ENCODE measurements around the gene SLC39A13.

SLC39A13 gene

GRCh38 chr11:47377571-47378009 is 30.8 kb upstream of the SLC39A13 start:
- Mint-ChIP-seq H3K27me3 (no peaks in the 10 kb centered on the region), H3K4me3 (no peak overlapping the region), H3K9me3 (no peaks in the 10 kb centered on the region), H3K27ac (no peak overlapping the region), H3K4me1 (peaks cover 13% of the 10 kb centered on the region)
- no peak for ATAC-seq
- no peak for DNase-seq

DNA sequence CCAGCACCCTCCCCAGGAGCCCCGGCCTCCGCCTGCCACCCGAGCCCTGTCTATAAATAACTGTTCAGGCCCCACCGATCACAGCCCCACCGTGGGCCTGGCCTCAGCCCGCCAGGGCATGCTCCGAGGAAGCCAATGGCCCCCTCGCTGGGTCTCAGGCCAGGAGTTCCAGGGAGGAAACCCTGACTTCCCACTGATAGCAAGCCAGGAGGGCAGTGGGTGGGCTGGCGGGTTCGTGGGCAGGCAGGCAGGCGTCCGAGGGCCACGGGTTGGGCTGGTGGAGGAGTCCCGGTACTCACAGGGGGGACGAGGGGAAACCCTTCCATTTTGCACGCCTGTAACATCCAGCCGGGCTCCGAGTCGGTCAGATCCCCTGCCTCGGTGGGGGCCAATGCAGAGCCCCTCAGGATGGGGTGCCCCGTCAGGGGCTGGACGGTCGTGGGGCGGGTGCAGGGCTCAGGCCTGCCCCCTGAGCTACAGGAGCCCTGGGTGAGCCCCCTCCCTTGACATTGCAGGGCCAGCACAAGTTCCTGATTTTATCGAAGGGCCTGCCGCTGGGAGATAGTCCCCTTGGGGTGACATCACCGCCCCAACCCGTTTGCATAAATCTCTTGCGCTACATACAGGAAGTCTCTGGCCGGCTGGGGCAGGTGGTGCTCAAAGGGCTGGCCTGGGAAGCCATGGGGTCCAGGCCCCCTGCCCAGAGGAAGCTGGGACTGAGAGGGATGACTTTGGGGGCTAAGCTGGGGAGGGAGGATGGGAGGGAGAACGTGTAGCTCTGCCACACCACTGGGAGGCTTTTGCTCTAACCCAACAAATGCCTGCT is 30.2 kb upstream of the SLC39A13 start, which contains the start of gene SPI1:
Gene SPI1 (minus strand): TSS at position 538 of the 826 bp plus-strand sequence. CDS start 194 bp downstream, at position 344.
- H3K4me3 Mint-ChIP-seq, result no peak within 1 kb of the TSS
- H3K27ac Mint-ChIP-seq, result no peak within 1 kb of the TSS
- DNase-seq (no peak), ATAC-seq (peak; percentile 24)
- no peaks in the 10 kb centered on the region for H3K9me3 Mint-ChIP-seq
- peaks cover 13% of the 10 kb centered on the region for H3K4me1 Mint-ChIP-seq
- H3K27me3 Mint-ChIP-seq, result no peaks in the 10 kb centered on the region

- no peaks in the 10 kb centered on the region for H3K9me3 Mint-ChIP-seq
- no peaks in the 10 kb centered on the region for H3K27me3 Mint-ChIP-seq
- peaks cover 11% of the 10 kb centered on the region for H3K4me1 Mint-ChIP-seq
- no peak overlapping the region for H3K27ac Mint-ChIP-seq
- H3K4me3 Mint-ChIP-seq, result no peak overlapping the region
- ATAC-seq (no peak), DNase-seq (no peak)
Observed at GRCh38 chr11:47378836-47379170, 29.6 kb upstream of the SLC39A13 start.

DNA sequence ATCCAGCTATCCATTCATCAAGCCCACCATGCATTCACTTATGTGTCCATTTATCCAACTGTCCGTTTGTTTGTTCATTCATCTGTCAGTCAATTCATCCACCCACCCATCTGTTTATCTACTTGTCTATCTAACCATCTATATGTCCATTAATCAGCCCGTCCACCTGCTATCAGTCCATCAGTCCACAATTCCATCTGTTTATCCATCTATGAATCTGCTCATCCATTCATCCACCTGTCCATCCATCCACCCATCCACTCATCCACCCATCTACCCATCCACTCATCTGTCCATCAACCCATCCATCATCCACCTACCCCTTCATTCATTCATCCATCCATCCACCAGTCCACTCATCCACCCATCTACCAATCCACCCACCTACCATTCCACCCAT is 29.1 kb upstream of the SLC39A13 start:
- H3K4me1 Mint-ChIP-seq, result peaks cover 6% of the 10 kb centered on the region
- H3K4me3 Mint-ChIP-seq, result no peak overlapping the region
- H3K9me3 Mint-ChIP-seq, result no peaks in the 10 kb centered on the region
- DNase-seq (no peak), ATAC-seq (no peak)
- no peaks in the 10 kb centered on the region for H3K27me3 Mint-ChIP-seq
- H3K27ac Mint-ChIP-seq, result no peak overlapping the region

- Mint-ChIP-seq H3K27ac (no peak overlapping the region), H3K4me3 (no peak overlapping the region), H3K27me3 (no peaks in the 10 kb centered on the region), H3K9me3 (no peaks in the 10 kb centered on the region), H3K4me1 (no peaks in the 10 kb centered on the region)
- ATAC-seq, result no peak
- no peak for DNase-seq
Observed at GRCh38 chr11:47380078-47380477, 28.3 kb upstream of the SLC39A13 start.

DNA sequence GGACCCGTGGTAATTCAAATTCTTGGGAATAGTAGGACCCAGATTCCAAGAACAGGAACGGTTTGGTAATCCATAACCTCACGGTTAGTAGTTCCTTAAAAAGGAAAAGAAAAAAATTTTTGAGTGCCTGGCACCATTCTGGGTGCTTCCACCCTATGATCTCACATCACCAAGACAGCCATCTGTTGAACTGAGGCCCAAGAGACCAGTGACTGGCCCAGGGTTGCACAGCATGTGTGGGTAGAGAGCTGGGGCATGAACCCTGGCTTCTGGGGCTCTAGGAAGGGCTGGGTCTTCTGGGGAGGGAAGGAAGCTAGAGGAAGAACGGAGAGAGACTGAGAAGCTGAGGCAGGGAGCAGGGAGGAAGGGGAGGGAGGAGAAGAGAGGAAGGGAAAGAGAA is 25.3 kb upstream of the SLC39A13 start:
- DNase-seq (no peak), ATAC-seq (no peak)
- peak overlapping the region in 1 of 2 donors; percentile 64 for H3K27ac Mint-ChIP-seq
- H3K4me1 Mint-ChIP-seq, result peaks cover 3% of the 10 kb centered on the region
- no peak overlapping the region for H3K4me3 Mint-ChIP-seq
- no peaks in the 10 kb centered on the region for H3K9me3 Mint-ChIP-seq
- no peaks in the 10 kb centered on the region for H3K27me3 Mint-ChIP-seq

- H3K9me3 Mint-ChIP-seq, result no peaks in the 10 kb centered on the region
- H3K4me3 Mint-ChIP-seq, result no peak overlapping the region
Observed at GRCh38 chr11:47384498-47384897, 23.9 kb upstream of the SLC39A13 start.

GRCh38 chr11:47387944-47388696 is 20.3 kb upstream of the SLC39A13 start:
- no peaks in the 10 kb centered on the region for H3K9me3 Mint-ChIP-seq
- H3K4me1 Mint-ChIP-seq, result peaks cover 42% of the 10 kb centered on the region
- H3K4me3 Mint-ChIP-seq, result no peak overlapping the region
- ATAC-seq, result no peak
- H3K27me3 Mint-ChIP-seq, result no peaks in the 10 kb centered on the region
- DNase-seq, result no peak
- H3K27ac Mint-ChIP-seq, result no peak overlapping the region

More at GRCh38 chr11:47384498-47384897, 23.9 kb upstream of the SLC39A13 start:
- Mint-ChIP-seq H3K27me3 (no peaks in the 10 kb centered on the region), H3K4me1 (peaks cover 18% of the 10 kb centered on the region), H3K27ac (no peak overlapping the region)
- no peak for ATAC-seq
- no peak for DNase-seq

- H3K27ac Mint-ChIP-seq, result no peak overlapping the region
- ATAC-seq (no peak), DNase-seq (no peak)
- H3K4me3 Mint-ChIP-seq, result no peak overlapping the region
- H3K4me1 Mint-ChIP-seq, result peaks cover 49% of the 10 kb centered on the region
- H3K27me3 Mint-ChIP-seq, result no peaks in the 10 kb centered on the region
- H3K9me3 Mint-ChIP-seq, result no peaks in the 10 kb centered on the region
Observed at GRCh38 chr11:47388697-47389576, 19.5 kb upstream of the SLC39A13 start.

- Mint-ChIP-seq H3K4me1 (peaks cover 57% of the 10 kb centered on the region), H3K4me3 (peak overlapping the region in 1 of 2 donors; percentile 43), H3K27me3 (no peaks in the 10 kb centered on the region), H3K27ac (peak overlapping the region in 1 of 2 donors; percentile 83), H3K9me3 (no peaks in the 10 kb centered on the region)
- ATAC-seq, result peak; percentile 19
- DNase-seq, result no peak
Observed at GRCh38 chr11:47389577-47390421, 18.6 kb upstream of the SLC39A13 start.

DNA sequence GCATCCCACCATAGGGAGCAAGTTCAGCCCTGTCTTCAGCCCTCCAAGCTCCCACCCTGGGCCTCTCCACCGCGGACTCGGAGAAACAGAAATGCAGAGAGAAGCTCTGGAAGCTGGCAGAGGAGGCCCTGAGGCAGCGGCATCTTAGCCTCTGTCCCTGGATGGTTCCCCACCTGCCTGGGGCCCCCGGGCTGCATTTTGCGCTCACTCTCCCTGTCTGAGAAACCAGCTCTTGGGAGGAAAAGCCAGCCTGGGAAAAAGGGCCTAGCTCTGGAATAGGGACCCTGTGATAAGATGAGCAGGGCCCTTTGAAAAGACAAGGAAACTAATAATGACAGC is 18.0 kb upstream of the SLC39A13 start:
- no peak for ATAC-seq
- Mint-ChIP-seq H3K9me3 (no peaks in the 10 kb centered on the region), H3K27me3 (no peaks in the 10 kb centered on the region), H3K4me3 (no peak overlapping the region), H3K27ac (peak overlapping the region in 1 of 2 donors; percentile 55), H3K4me1 (peaks cover 63% of the 10 kb centered on the region)
- DNase-seq, result no peak

- no peak for DNase-seq
- ATAC-seq, result no peak
- H3K4me3 Mint-ChIP-seq, result no peak overlapping the region
- H3K27me3 Mint-ChIP-seq, result no peaks in the 10 kb centered on the region
- peaks cover 71% of the 10 kb centered on the region for H3K4me1 Mint-ChIP-seq
- H3K9me3 Mint-ChIP-seq, result no peaks in the 10 kb centered on the region
- peak overlapping the region in 1 of 2 donors; percentile 55 for H3K27ac Mint-ChIP-seq
Observed at GRCh38 chr11:47391077-47391583, 17.3 kb upstream of the SLC39A13 start.

DNA sequence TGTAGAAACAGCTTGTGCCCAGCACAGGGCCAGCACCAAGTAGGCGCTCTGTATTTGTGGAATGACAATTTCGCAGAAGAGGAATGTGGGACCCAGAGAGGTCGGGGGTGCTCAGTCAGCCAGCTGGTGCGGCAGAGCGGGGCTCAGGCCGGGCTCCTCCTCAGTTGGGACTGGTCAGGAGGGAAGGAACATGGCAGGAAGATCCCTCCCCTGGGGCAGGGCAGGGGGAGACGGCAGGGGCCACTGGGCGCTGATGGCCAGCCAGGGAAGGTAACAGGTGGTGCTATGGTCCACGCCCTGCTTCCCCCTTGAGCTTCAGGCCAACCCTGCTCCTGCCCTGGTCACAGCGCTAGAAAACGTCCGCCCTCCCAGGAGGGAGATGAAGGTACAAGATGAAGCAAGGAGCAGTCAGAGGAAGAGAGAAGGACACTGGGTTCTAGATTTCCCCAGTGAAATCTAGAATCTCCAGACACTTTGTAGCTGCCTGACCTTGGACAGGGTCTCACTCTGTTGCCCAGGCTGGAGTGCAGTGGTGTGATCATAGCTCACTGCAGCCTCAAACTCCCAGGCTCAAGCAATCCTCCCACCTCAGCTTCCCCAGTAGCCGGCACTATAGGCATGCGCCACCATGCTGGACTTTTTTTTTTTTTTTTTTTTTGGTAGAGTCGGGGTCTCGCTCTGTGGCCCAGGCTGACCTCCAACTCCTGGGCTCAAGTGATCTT is 16.5 kb upstream of the SLC39A13 start:
- peaks cover 71% of the 10 kb centered on the region for H3K4me1 Mint-ChIP-seq

DNA sequence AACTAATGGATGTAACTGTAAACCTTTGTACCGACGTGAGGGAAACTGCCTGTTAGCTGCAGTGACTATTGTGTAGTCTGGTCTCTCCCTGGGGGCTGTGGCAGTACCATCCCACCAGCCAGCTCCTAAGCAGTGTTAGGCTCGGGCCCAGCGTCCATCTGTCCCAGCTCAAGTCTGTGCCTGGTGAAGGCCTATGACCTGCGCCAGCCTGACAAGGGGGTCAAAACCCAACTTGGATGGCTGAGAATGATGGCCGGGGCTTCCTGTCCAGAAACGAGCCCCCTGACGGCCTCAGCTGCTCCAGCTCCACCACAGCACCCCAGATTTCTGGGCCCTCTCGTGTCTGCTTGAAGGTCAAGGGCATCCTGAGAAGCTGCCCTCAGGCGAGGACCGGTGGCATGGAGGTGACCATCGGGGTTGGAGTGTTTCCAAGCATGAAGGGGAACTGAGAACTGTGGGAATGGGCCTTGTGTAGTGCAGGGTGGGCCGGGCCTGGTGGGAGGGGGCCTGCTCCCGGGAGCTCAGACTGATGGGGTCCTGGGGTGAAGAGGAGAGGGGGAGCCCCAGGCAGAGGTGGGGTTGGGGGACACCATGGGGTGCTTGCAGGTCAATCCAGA is 15.7 kb upstream of the SLC39A13 start:
- ATAC-seq (no peak), DNase-seq (no peak)
- Mint-ChIP-seq H3K4me1 (peaks cover 75% of the 10 kb centered on the region), H3K27me3 (no peaks in the 10 kb centered on the region), H3K9me3 (no peaks in the 10 kb centered on the region), H3K4me3 (no peak overlapping the region), H3K27ac (peak overlapping the region in 1 of 2 donors; percentile 25)

More for the DNA sequence above, 16.5 kb upstream of the SLC39A13 start:
- DNase-seq (no peak), ATAC-seq (no peak)
- no peaks in the 10 kb centered on the region for H3K27me3 Mint-ChIP-seq
- H3K9me3 Mint-ChIP-seq, result no peaks in the 10 kb centered on the region
- no peak overlapping the region for H3K4me3 Mint-ChIP-seq
- peak overlapping the region in 1 of 2 donors; percentile 19 for H3K27ac Mint-ChIP-seq
